Measurements from ENCODE around the gene PITPNM3.
"Not testable (repeated sequence)": the region's sequence is repeated elsewhere in the genome, so short reads cannot be mapped to it uniquely, and the experiment has no call there.

The PITPNM3 gene

GRCh38 chr17:6485646-6486412 is 70.5 kb downstream of the PITPNM3 start:
- Histone ChIP-seq H3K9ac (ENCODE audit: low read length) (no peak overlapping the region), H3K4me3 (ENCODE audit: low read length) (no peak overlapping the region), H3K27me3 (ENCODE audit: control insufficient read depth, insufficient read depth, low read length) (peaks cover under 1% of the 10 kb centered on the region), H3K36me3 (ENCODE audit: control insufficient read depth, insufficient read depth, low read length) (no peaks in the 10 kb centered on the region), H3K4me1 (ENCODE audit: control insufficient read depth, insufficient read depth, low read length) (no peaks in the 10 kb centered on the region), H3K27ac (ENCODE audit: low read depth, low read length) (no peak overlapping the region)

- Histone ChIP-seq H3K27me3 (ENCODE audit: control insufficient read depth, insufficient read depth, low read length) (peaks cover 2% of the 10 kb centered on the region), H3K4me1 (ENCODE audit: control insufficient read depth, insufficient read depth, low read length) (no peaks in the 10 kb centered on the region), H3K9ac (ENCODE audit: low read length) (no peak overlapping the region), H3K27ac (ENCODE audit: low read depth, low read length) (no peak overlapping the region), H3K36me3 (ENCODE audit: control insufficient read depth, insufficient read depth, low read length) (peaks cover under 1% of the 10 kb centered on the region), H3K4me3 (ENCODE audit: low read length) (no peak overlapping the region)
Measured at GRCh38 chr17:6483507-6483906, 72.8 kb downstream of the PITPNM3 start.

- H3K27me3 ChIP-seq (ENCODE audit: control insufficient read depth, insufficient read depth, low read length); H3K36me3 ChIP-seq (ENCODE audit: control insufficient read depth, insufficient read depth, low read length); H3K27ac ChIP-seq (ENCODE audit: low read depth, low read length); H3K9ac ChIP-seq (ENCODE audit: low read length); H3K4me3 ChIP-seq (ENCODE audit: low read length); H3K4me1 ChIP-seq (ENCODE audit: control insufficient read depth, insufficient read depth, low read length): not testable (repeated sequence)
Measured at GRCh38 chr17:6482796-6483195, 73.6 kb downstream of the PITPNM3 start.

- no peak overlapping the region for H3K4me3 ChIP-seq (ENCODE audit: low read length)
- H3K9ac ChIP-seq (ENCODE audit: low read length) = no peak overlapping the region
- H3K27me3 ChIP-seq (ENCODE audit: control insufficient read depth, insufficient read depth, low read length) = peaks cover 2% of the 10 kb centered on the region
- no peak overlapping the region for H3K27ac ChIP-seq (ENCODE audit: low read depth, low read length)
- peaks cover 2% of the 10 kb centered on the region for H3K36me3 ChIP-seq (ENCODE audit: control insufficient read depth, insufficient read depth, low read length)
- no peaks in the 10 kb centered on the region for H3K4me1 ChIP-seq (ENCODE audit: control insufficient read depth, insufficient read depth, low read length)
Measured at GRCh38 chr17:6482105-6482455, 74.3 kb downstream of the PITPNM3 start.

GRCh38 chr17:6480303-6480675 is 76.1 kb downstream of the PITPNM3 start:
- Histone ChIP-seq H3K4me1 (ENCODE audit: control insufficient read depth, insufficient read depth, low read length) (no peaks in the 10 kb centered on the region), H3K27me3 (ENCODE audit: control insufficient read depth, insufficient read depth, low read length) (peaks cover 2% of the 10 kb centered on the region), H3K4me3 (ENCODE audit: low read length) (no peak overlapping the region), H3K36me3 (ENCODE audit: control insufficient read depth, insufficient read depth, low read length) (peaks cover 7% of the 10 kb centered on the region), H3K27ac (ENCODE audit: low read depth, low read length) (no peak overlapping the region), H3K9ac (ENCODE audit: low read length) (no peak overlapping the region)

- no peak overlapping the region for H3K4me3 ChIP-seq (ENCODE audit: low read length)
- peaks cover 7% of the 10 kb centered on the region for H3K36me3 ChIP-seq (ENCODE audit: control insufficient read depth, insufficient read depth, low read length)
- H3K27me3 ChIP-seq (ENCODE audit: control insufficient read depth, insufficient read depth, low read length) = peaks cover 2% of the 10 kb centered on the region
- no peak overlapping the region for H3K9ac ChIP-seq (ENCODE audit: low read length)
- H3K4me1 ChIP-seq (ENCODE audit: control insufficient read depth, insufficient read depth, low read length) = no peaks in the 10 kb centered on the region
- H3K27ac ChIP-seq (ENCODE audit: low read depth, low read length) = no peak overlapping the region
Measured at GRCh38 chr17:6479622-6480302, 76.6 kb downstream of the PITPNM3 start.

- Histone ChIP-seq H3K27ac (ENCODE audit: low read depth, low read length) (no peak overlapping the region), H3K9ac (ENCODE audit: low read length) (no peak overlapping the region), H3K36me3 (ENCODE audit: control insufficient read depth, insufficient read depth, low read length) (peaks cover 7% of the 10 kb centered on the region), H3K4me3 (ENCODE audit: low read length) (no peak overlapping the region), H3K27me3 (ENCODE audit: control insufficient read depth, insufficient read depth, low read length) (peaks cover 2% of the 10 kb centered on the region), H3K4me1 (ENCODE audit: control insufficient read depth, insufficient read depth, low read length) (no peaks in the 10 kb centered on the region)
Measured at GRCh38 chr17:6478486-6478885, 77.9 kb downstream of the PITPNM3 start.

GRCh38 chr17:6477831-6478383 is 78.4 kb downstream of the PITPNM3 start:
- no peak overlapping the region for H3K9ac ChIP-seq (ENCODE audit: low read length)
- peaks cover 2% of the 10 kb centered on the region for H3K27me3 ChIP-seq (ENCODE audit: control insufficient read depth, insufficient read depth, low read length)
- peaks cover 7% of the 10 kb centered on the region for H3K36me3 ChIP-seq (ENCODE audit: control insufficient read depth, insufficient read depth, low read length)
- H3K4me1 ChIP-seq (ENCODE audit: control insufficient read depth, insufficient read depth, low read length) = no peaks in the 10 kb centered on the region
- no peak overlapping the region for H3K4me3 ChIP-seq (ENCODE audit: low read length)
- H3K27ac ChIP-seq (ENCODE audit: low read depth, low read length) = no peak overlapping the region

GRCh38 chr17:6476810-6477179 is 79.6 kb downstream of the PITPNM3 start:
- Histone ChIP-seq H3K27me3 (ENCODE audit: control insufficient read depth, insufficient read depth, low read length) (peaks cover 2% of the 10 kb centered on the region), H3K36me3 (ENCODE audit: control insufficient read depth, insufficient read depth, low read length) (peaks cover 7% of the 10 kb centered on the region)

GRCh38 chr17:6476076-6476809 is 80.1 kb downstream of the PITPNM3 start:
- Histone ChIP-seq H3K27me3 (ENCODE audit: control insufficient read depth, insufficient read depth, low read length) (peaks cover 2% of the 10 kb centered on the region), H3K4me3 (ENCODE audit: low read length) (no peak overlapping the region), H3K9ac (ENCODE audit: low read length) (no peak overlapping the region), H3K4me1 (ENCODE audit: control insufficient read depth, insufficient read depth, low read length) (no peaks in the 10 kb centered on the region), H3K27ac (ENCODE audit: low read depth, low read length) (no peak overlapping the region), H3K36me3 (ENCODE audit: control insufficient read depth, insufficient read depth, low read length) (peaks cover 7% of the 10 kb centered on the region)

More at GRCh38 chr17:6476810-6477179, 79.6 kb downstream of the PITPNM3 start:
- no peak overlapping the region for H3K9ac ChIP-seq (ENCODE audit: low read length)
- H3K4me1 ChIP-seq (ENCODE audit: control insufficient read depth, insufficient read depth, low read length) = no peaks in the 10 kb centered on the region
- no peak overlapping the region for H3K27ac ChIP-seq (ENCODE audit: low read depth, low read length)
- H3K4me3 ChIP-seq (ENCODE audit: low read length) = no peak overlapping the region

- Histone ChIP-seq H3K27me3 (ENCODE audit: control insufficient read depth, insufficient read depth, low read length) (no peaks in the 10 kb centered on the region), H3K4me1 (ENCODE audit: control insufficient read depth, insufficient read depth, low read length) (no peaks in the 10 kb centered on the region), H3K36me3 (ENCODE audit: control insufficient read depth, insufficient read depth, low read length) (peaks cover 7% of the 10 kb centered on the region), H3K4me3 (ENCODE audit: low read length) (no peak overlapping the region), H3K9ac (ENCODE audit: low read length) (no peak overlapping the region), H3K27ac (ENCODE audit: low read depth, low read length) (peak overlapping the region; percentile 65)
Measured at GRCh38 chr17:6475411-6475810, 80.9 kb downstream of the PITPNM3 start.

- Histone ChIP-seq H3K36me3 (ENCODE audit: control insufficient read depth, insufficient read depth, low read length) (peaks cover 7% of the 10 kb centered on the region), H3K9ac (ENCODE audit: low read length) (no peak overlapping the region), H3K4me3 (ENCODE audit: low read length) (no peak overlapping the region)
Measured at GRCh38 chr17:6474906-6475305, 81.4 kb downstream of the PITPNM3 start.

More at GRCh38 chr17:6474906-6475305, 81.4 kb downstream of the PITPNM3 start:
- Histone ChIP-seq H3K4me1 (ENCODE audit: control insufficient read depth, insufficient read depth, low read length) (no peaks in the 10 kb centered on the region), H3K27ac (ENCODE audit: low read depth, low read length) (peak overlapping the region; percentile 65), H3K27me3 (ENCODE audit: control insufficient read depth, insufficient read depth, low read length) (no peaks in the 10 kb centered on the region)

All from rectal smooth muscle tissue (tissue), 1 donor.